ENCODE results near the gene ZC3H8.

- TF ChIP-seq, protein P1, sequence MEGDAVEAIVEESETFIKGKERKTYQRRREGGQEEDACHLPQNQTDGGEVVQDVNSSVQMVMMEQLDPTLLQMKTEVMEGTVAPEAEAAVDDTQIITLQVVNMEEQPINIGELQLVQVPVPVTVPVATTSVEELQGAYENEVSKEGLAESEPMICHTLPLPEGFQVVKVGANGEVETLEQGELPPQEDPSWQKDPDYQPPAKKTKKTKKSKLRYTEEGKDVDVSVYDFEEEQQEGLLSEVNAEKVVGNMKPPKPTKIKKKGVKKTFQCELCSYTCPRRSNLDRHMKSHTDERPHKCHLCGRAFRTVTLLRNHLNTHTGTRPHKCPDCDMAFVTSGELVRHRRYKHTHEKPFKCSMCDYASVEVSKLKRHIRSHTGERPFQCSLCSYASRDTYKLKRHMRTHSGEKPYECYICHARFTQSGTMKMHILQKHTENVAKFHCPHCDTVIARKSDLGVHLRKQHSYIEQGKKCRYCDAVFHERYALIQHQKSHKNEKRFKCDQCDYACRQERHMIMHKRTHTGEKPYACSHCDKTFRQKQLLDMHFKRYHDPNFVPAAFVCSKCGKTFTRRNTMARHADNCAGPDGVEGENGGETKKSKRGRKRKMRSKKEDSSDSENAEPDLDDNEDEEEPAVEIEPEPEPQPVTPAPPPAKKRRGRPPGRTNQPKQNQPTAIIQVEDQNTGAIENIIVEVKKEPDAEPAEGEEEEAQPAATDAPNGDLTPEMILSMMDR (IDR thresholded peaks at IDR 0.05; ENCODE audit: borderline replicate concordance, extremely low read depth, low read length, poor library complexity, severe bottlenecking): no peak
- TF ChIP-seq EZH2 (IDR thresholded peaks at IDR 0.05; ENCODE audit: borderline replicate concordance, low read depth, low read length, severe bottlenecking): no peak
These were observed 89.5 kb downstream of the ZC3H8 start for GRCh38 chr2:112165296-112165695.
